Measurements from ENCODE around the gene PARS2.
A peak's percentile ranks its signal among the peaks of the same experiment; 100 is the strongest.

The PARS2 gene

DNA sequence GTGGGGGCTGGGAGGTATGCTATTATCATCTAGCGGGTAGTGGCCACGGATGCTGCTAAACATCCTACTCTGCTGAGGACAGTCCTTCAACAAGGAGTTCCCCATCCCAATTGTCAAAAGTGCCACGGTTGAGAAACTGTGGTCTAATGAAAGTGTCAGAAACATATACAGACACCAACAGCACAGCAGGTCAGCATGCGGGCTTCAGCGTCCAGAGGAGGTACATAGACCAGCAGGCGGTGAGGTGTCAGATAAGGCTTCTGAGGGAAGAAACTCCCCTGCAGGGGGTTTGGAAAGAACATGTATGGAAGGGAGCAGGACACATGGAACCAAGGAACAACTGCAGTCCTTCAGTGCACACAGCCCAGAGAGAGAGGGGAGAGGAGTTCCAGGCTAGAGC, 53.5 kb downstream of the PARS2 start:
- Histone ChIP-seq H3K4me3 (ENCODE audit: severe bottlenecking) (no peak overlapping the region), H3K4me1 (ENCODE audit: insufficient read depth, poor library complexity, severe bottlenecking) (no peaks in the 10 kb centered on the region), H3K27me3 (ENCODE audit: insufficient read depth, poor library complexity, severe bottlenecking) (no peaks in the 10 kb centered on the region), H3K36me3 (ENCODE audit: low read depth) (no peaks in the 10 kb centered on the region), H3K9me3 (ENCODE audit: severe bottlenecking) (no peaks in the 10 kb centered on the region), H3K27ac (ENCODE audit: poor library complexity, severe bottlenecking) (no peak overlapping the region)
- DNase-seq (ENCODE audit: low spot score): no peak
- TF ChIP-seq, protein P1, sequence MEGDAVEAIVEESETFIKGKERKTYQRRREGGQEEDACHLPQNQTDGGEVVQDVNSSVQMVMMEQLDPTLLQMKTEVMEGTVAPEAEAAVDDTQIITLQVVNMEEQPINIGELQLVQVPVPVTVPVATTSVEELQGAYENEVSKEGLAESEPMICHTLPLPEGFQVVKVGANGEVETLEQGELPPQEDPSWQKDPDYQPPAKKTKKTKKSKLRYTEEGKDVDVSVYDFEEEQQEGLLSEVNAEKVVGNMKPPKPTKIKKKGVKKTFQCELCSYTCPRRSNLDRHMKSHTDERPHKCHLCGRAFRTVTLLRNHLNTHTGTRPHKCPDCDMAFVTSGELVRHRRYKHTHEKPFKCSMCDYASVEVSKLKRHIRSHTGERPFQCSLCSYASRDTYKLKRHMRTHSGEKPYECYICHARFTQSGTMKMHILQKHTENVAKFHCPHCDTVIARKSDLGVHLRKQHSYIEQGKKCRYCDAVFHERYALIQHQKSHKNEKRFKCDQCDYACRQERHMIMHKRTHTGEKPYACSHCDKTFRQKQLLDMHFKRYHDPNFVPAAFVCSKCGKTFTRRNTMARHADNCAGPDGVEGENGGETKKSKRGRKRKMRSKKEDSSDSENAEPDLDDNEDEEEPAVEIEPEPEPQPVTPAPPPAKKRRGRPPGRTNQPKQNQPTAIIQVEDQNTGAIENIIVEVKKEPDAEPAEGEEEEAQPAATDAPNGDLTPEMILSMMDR (IDR thresholded peaks at IDR 0.05; ENCODE audit: poor library complexity, severe bottlenecking): no peak
- no peak for ATAC-seq (ENCODE audit: low read depth)

DNA sequence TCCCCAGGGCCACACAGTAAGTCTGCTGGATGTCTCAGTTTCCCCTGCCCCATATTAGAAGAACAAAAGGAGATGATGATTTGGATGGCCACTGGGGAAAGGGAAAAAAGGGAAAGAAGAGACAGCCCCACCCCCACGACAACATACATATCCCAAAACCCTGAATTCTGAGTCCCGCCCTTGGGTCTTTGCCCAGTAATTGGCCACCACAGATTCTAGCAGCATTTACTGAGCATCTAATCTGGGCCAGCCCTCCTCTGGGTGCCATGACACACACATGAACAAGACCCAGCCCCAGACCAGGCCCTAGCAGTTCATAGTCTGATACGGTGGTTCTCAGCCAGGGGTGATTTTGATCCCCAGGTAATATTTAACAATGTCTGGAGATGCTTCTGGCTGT, 53.9 kb downstream of the PARS2 start:
- H3K9me3 ChIP-seq (ENCODE audit: severe bottlenecking): no peaks in the 10 kb centered on the region
- no peaks in the 10 kb centered on the region for H3K4me1 ChIP-seq (ENCODE audit: insufficient read depth, poor library complexity, severe bottlenecking)
- no peak overlapping the region for H3K27ac ChIP-seq (ENCODE audit: poor library complexity, severe bottlenecking)
- H3K36me3 ChIP-seq (ENCODE audit: low read depth): no peaks in the 10 kb centered on the region
- ATAC-seq (ENCODE audit: low read depth) (no peak), DNase-seq (ENCODE audit: low spot score) (no peak)
- TF ChIP-seq, protein P1 (IDR thresholded peaks at IDR 0.05; ENCODE audit: poor library complexity, severe bottlenecking): no peak
- no peak overlapping the region for H3K4me3 ChIP-seq (ENCODE audit: severe bottlenecking)
- no peaks in the 10 kb centered on the region for H3K27me3 ChIP-seq (ENCODE audit: insufficient read depth, poor library complexity, severe bottlenecking)

DNA sequence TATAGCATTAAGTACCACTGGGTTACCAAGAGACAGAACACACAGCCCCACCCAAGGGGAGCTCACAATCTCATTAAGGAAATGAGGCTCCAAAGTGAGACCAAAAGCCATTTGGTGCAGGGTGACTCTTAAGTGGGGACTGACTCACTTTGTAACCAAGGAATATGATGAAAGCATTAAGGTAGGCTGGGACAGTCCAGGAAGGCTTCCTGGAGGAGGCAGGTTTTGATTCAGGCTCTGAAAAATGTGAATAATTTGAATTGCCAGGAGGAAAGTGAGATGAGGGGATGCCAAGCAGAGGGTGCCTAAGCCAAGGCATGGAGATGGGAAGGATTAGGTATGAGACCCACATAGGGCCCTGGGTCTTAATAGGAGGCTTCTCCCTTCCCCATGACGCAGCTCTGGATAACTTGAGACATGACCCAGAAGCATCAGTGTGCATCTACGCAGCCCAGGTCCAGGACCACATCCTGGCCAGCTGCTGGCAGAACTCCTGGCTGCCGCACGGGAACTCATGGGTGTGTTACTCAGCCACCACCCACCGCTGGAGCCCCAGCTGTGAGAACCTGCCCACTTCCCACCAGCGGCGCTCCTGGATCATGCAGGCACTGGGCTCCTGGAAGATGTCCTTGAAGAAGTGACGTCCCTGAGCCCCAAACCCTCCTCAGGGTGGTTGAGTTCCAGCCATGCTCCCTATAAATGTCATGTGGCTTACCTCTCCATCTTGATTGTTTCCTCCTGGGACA, 54.6 kb downstream of the PARS2 start:
- no peaks in the 10 kb centered on the region for H3K9me3 ChIP-seq (ENCODE audit: severe bottlenecking)
- ATAC-seq (ENCODE audit: low read depth): no peak

DNA sequence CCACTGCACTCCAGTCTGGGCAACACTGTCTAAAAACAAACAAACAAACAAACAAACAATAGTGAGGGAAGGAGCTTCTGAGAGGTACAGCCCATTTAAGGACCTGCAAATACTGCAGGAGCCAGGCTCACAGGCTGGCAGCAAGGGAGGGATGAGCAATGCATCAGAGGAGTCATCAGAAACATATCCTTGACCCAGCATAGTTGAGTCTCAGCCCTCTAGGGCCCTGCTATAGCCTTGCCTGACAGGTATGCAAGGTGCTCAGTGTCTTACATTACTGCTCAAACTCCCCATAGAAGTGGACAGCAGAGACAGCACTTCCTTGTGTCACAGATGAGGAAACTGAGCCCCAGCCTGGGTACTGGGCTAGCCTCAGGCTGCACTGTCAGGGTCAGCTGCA, 55.9 kb downstream of the PARS2 start:
- DNase-seq (ENCODE audit: low spot score) (no peak), ATAC-seq (ENCODE audit: low read depth) (peak; percentile 35; the same call in 1 of the 3 replicates)
- Histone ChIP-seq H3K4me1 (ENCODE audit: insufficient read depth, poor library complexity, severe bottlenecking) (no peaks in the 10 kb centered on the region), H3K27me3 (ENCODE audit: insufficient read depth, poor library complexity, severe bottlenecking) (no peaks in the 10 kb centered on the region), H3K27ac (ENCODE audit: poor library complexity, severe bottlenecking) (no peak overlapping the region), H3K4me3 (ENCODE audit: severe bottlenecking) (no peak overlapping the region), H3K9me3 (ENCODE audit: severe bottlenecking) (no peaks in the 10 kb centered on the region), H3K36me3 (ENCODE audit: low read depth) (no peaks in the 10 kb centered on the region)
- TF ChIP-seq, protein P1 (IDR thresholded peaks at IDR 0.05; ENCODE audit: poor library complexity, severe bottlenecking): no peak

More for the DNA sequence above, 54.6 kb downstream of the PARS2 start:
- Histone ChIP-seq H3K27ac (ENCODE audit: poor library complexity, severe bottlenecking) (no peak overlapping the region), H3K4me1 (ENCODE audit: insufficient read depth, poor library complexity, severe bottlenecking) (no peaks in the 10 kb centered on the region), H3K27me3 (ENCODE audit: insufficient read depth, poor library complexity, severe bottlenecking) (no peaks in the 10 kb centered on the region), H3K4me3 (ENCODE audit: severe bottlenecking) (no peak overlapping the region), H3K36me3 (ENCODE audit: low read depth) (no peaks in the 10 kb centered on the region)
- DNase-seq (ENCODE audit: low spot score): no peak
- TF ChIP-seq, protein P1 (IDR thresholded peaks at IDR 0.05; ENCODE audit: poor library complexity, severe bottlenecking): no peak

Measured in RWPE2 (cell line).